ENCODE measurements around the gene KLHDC9.

GRCh38 chr1:161098210-161099068 is at the start of gene KLHDC9:
- peak in 2 of 6 experiments; percentile 21 to 34 for TF ChIP-seq CTCF (IDR thresholded peaks at IDR 0.05)
- no peak for TF ChIP-seq POLR2A (IDR thresholded peaks at IDR 0.05)
